ENCODE measurements around the gene PFKFB2. TPM values are rescaled to one million over a fixed set of nuclear protein-coding genes. Genes with fewer than 3 reads are reported as not detected.
A peak's percentile ranks its signal among the peaks of the same experiment; 100 is the strongest.

Gene PFKFB2
- total RNA-seq, 6 donors from 2014 or later = 25.3 to 95.5 (median 58.0) TPM

GRCh38 chr1:207054491-207054890 is 1.4 kb downstream of the PFKFB2 start:
- Histone ChIP-seq H3K27ac (peak overlapping the region; percentile 90 to 97 (median 94)), H3K36me3 (no peaks in the 10 kb centered on the region), H3K9me3 (no peaks in the 10 kb centered on the region), H3K27me3 (no peaks in the 10 kb centered on the region), H3K4me3 (peak overlapping the region in 2 of 4 donors; percentile 57 to 59), H3K4me1 (peaks cover 16 to 48% (median 35%) of the 10 kb centered on the region in 4 donors)
- TF ChIP-seq POLR2A (IDR thresholded peaks at IDR 0.05) = no peak
- ATAC-seq (ENCODE audit: low FRiP score in 2 of 2) (no peak), DNase-seq (no peak)
- 31 to 42% methylated on average over 2 of the region's 2 CpGs for WGBS, 2 donors

GRCh38 chr1:207055386-207056001 is 2.4 kb downstream of the PFKFB2 start:
- Histone ChIP-seq H3K9me3 (no peaks in the 10 kb centered on the region), H3K4me1 (peaks cover 13 to 50% (median 34%) of the 10 kb centered on the region in 4 donors), H3K4me3 (peak overlapping the region in 1 of 4 donors; percentile 59), H3K27ac (peak overlapping the region; percentile 66 to 97 (median 92)), H3K27me3 (no peaks in the 10 kb centered on the region), H3K36me3 (peaks cover 0 to 7% (median 0%) of the 10 kb centered on the region in 4 donors)
- TF ChIP-seq CTCF (IDR thresholded peaks at IDR 0.05) = no peak
- no peak for TF ChIP-seq EP300 (IDR thresholded peaks at IDR 0.05)
- TF ChIP-seq POLR2AphosphoS5 (IDR thresholded peaks at IDR 0.05) = no peak
- TF ChIP-seq POLR2A (IDR thresholded peaks at IDR 0.05) = no peak
- no peak for ATAC-seq (ENCODE audit: low FRiP score in 2 of 2)
- 63 to 66% methylated on average over 3 of the region's 3 CpGs for WGBS, 2 donors
- no peak for DNase-seq

- peak overlapping the region in 1 of 4 donors; percentile 59 for H3K4me3 ChIP-seq
- WGBS, 2 donors = 68 to 69% methylated on average over 6 of the region's 6 CpGs
- H3K27ac ChIP-seq = peak overlapping the region; percentile 2 to 97 (median 42)
- H3K9me3 ChIP-seq = no peaks in the 10 kb centered on the region
- no peak for DNase-seq
- H3K4me1 ChIP-seq = peaks cover 7 to 44% (median 28%) of the 10 kb centered on the region in 4 donors
- ATAC-seq (ENCODE audit: low FRiP score in 2 of 2) = no peak
- peaks cover 0 to 13% (median 2%) of the 10 kb centered on the region in 4 donors for H3K36me3 ChIP-seq
- H3K27me3 ChIP-seq = no peaks in the 10 kb centered on the region
- TF ChIP-seq POLR2A (IDR thresholded peaks at IDR 0.05) (peak in 1 of 4 donors; percentile 16), EP300 (IDR thresholded peaks at IDR 0.05) (no peak), POLR2AphosphoS5 (IDR thresholded peaks at IDR 0.05) (no peak)
Measured at GRCh38 chr1:207056673-207057072, 3.6 kb downstream of the PFKFB2 start.

DNA sequence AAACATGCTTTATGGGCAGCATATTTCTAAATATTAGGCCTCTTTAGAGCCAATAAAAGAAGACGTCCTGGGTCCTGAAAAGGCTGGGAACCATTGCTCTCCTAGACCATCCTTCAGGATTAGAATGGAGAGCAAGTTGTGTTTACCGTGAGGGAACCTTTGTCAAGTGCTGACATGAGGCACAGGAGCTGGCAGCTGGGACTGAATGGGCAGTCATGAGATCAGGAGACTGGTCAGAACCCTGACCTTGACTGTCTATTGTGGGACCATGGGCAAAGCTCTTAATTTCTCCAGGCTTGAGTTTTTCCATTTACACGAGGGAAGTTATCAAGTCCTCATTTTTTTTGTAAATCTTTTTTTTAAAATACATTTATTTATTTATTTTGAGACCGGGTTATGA is 5.2 kb downstream of the PFKFB2 start:
- WGBS, 2 donors = 81 to 84% methylated on average over 4 of the region's 4 CpGs
- H3K27ac ChIP-seq = peak overlapping the region; percentile 13 to 81 (median 74)

GRCh38 chr1:207058878-207059867 is 6.1 kb downstream of the PFKFB2 start:
- Histone ChIP-seq H3K27ac (peak overlapping the region; percentile 30 to 81 (median 74)), H3K27me3 (no peaks in the 10 kb centered on the region), H3K4me1 (peaks cover 0 to 33% (median 18%) of the 10 kb centered on the region in 4 donors), H3K36me3 (peaks cover 0 to 34% (median 12%) of the 10 kb centered on the region in 4 donors), H3K4me3 (no peak overlapping the region), H3K9me3 (no peaks in the 10 kb centered on the region)
- no peak for DNase-seq
- no peak for ATAC-seq (ENCODE audit: low FRiP score in 2 of 2)
- TF ChIP-seq CTCF (IDR thresholded peaks at IDR 0.05) (peak in 1 of 6 experiments; percentile 11), EP300 (IDR thresholded peaks at IDR 0.05) (peak in 1 of 4 donors; percentile 60), POLR2A (IDR thresholded peaks at IDR 0.05) (peak in 1 of 4 donors; percentile 17), POLR2AphosphoS5 (IDR thresholded peaks at IDR 0.05) (no peak)
- 54 to 66% methylated on average over 6 of the region's 6 CpGs for WGBS, 2 donors

More for the DNA sequence above, 5.2 kb downstream of the PFKFB2 start:
- DNase-seq (no peak), ATAC-seq (ENCODE audit: low FRiP score in 2 of 2) (no peak)
- H3K4me3 ChIP-seq = no peak overlapping the region
- no peak for TF ChIP-seq POLR2A (IDR thresholded peaks at IDR 0.05)
- TF ChIP-seq EP300 (IDR thresholded peaks at IDR 0.05) = no peak
- TF ChIP-seq POLR2AphosphoS5 (IDR thresholded peaks at IDR 0.05) = no peak
- no peak for TF ChIP-seq CTCF (IDR thresholded peaks at IDR 0.05)
- no peaks in the 10 kb centered on the region for H3K9me3 ChIP-seq
- peaks cover 0 to 34% (median 21%) of the 10 kb centered on the region in 4 donors for H3K4me1 ChIP-seq
- peaks cover 0 to 25% (median 10%) of the 10 kb centered on the region in 4 donors for H3K36me3 ChIP-seq
- H3K27me3 ChIP-seq = no peaks in the 10 kb centered on the region

Measured in upper lobe of left lung (tissue), 6 donors.